Mesothelial cell of epicardium (in vitro differentiated cells): ENCODE results near the gene TBC1D28. TPM values are rescaled to one million over a fixed set of nuclear protein-coding genes. Genes with fewer than 3 reads are reported as not detected.

ENCODE experiments used
- total RNA-seq: library from RNA; stranded (reverse); gene quantifications from 3 replicates; pipeline ENCODE4 v1.2.1, GENCODE V29; 2021

The TBC1D28 gene
- total RNA-seq, 1 donor from 2014 or later = 0.45 TPM

Other genes starting within 250 kb of the TBC1D28 start
- not detected in 3 replicates for gene LGALS9C, start 167.6 kb downstream of the TBC1D28 start, total RNA-seq
- 20.4 to 21.3 TPM (median 20.9 TPM) in 3 replicates for gene FOXO3B, start 37.9 kb upstream of the TBC1D28 start, total RNA-seq
- gene FBXW10, start 99.7 kb upstream of the TBC1D28 start, total RNA-seq = 0.16 to 0.42 TPM (median 0.18 TPM) in 3 replicates
- 29.3 to 39.7 TPM (median 31.5 TPM) in 3 replicates for gene TVP23B, start 136.8 kb upstream of the TBC1D28 start, total RNA-seq
- gene PRPSAP2, start 213.7 kb upstream of the TBC1D28 start, total RNA-seq = 48.8 to 53.9 TPM (median 51.4 TPM) in 3 replicates